Measurements from ENCODE around the gene COBL.

Gene COBL

DNA sequence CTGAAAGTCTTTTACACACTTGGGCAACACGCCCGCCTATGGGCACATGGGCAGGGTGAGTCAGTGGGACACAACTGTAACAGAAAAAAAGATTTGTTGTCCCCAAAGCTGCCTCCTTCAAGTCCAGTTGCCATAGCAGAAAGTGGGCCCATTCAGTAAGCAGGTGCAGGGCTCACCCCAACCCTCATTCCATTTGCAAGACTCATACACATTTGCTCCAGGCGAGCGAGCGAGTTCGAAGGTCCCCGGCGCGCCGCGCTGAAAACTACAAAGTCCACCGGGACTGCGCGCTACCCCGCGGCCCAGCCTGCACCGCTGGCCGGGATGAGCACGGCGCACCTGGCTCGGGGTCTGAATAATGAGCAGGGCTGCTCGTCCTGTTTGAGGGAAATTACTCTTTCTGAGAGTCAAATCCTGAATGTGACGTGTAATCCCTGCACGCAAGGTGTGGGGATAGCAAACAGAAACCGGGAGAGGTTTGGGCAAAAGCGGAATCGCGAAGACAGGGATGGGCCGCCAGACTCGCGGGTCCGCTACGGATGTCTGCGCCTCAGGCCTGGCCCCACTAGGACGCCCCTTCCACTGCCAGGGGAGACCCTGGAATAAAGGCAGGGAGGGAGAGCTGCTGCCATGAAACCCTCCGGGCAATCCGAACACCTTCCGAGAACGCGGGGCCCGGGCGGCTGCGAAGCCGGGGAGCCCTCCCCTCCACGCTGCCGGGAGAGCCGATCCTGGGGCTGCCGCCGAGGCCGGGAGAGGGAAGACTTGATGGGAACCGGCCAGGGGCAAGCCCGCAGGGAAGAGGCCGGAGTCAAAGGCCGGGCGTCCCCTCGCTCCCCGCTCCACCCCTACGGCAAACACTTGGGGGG lies 982 bp downstream of the COBL start:
- Mint-ChIP-seq H3K27me3 (ENCODE audit: low read depth) (peaks cover 61% of the 10 kb centered on the region), H3K36me3 (ENCODE audit: low read depth) (no peaks in the 10 kb centered on the region), H3K27ac (no peak overlapping the region), H3K4me3 (no peak overlapping the region), H3K9me3 (no peaks in the 10 kb centered on the region), H3K4me1 (ENCODE audit: low read depth) (peaks cover 2% of the 10 kb centered on the region)

DNA sequence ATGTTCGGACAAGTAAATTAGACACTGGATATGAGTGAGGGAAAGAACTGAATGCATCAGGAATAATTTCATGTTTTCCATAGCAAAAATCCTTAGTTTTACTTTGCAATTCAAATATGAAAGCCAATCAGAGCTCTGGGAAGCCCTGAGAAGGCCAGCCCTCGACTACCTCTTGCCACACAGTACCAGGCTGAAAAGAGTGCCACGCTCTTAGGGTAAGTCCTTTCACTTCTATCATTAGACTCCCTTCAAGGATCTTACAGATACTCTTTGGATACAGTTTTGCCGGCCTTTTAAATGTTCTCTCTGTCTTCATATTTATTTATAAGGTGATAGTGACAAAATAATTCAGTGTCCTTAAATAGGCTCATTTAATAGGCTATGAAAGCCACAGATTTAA lies 1.9 kb downstream of the COBL start:
- Mint-ChIP-seq H3K27me3 (ENCODE audit: low read depth) (peaks cover 61% of the 10 kb centered on the region), H3K4me3 (no peak overlapping the region), H3K27ac (no peak overlapping the region), H3K36me3 (ENCODE audit: low read depth) (no peaks in the 10 kb centered on the region), H3K4me1 (ENCODE audit: low read depth) (peaks cover 2% of the 10 kb centered on the region), H3K9me3 (no peaks in the 10 kb centered on the region)

DNA sequence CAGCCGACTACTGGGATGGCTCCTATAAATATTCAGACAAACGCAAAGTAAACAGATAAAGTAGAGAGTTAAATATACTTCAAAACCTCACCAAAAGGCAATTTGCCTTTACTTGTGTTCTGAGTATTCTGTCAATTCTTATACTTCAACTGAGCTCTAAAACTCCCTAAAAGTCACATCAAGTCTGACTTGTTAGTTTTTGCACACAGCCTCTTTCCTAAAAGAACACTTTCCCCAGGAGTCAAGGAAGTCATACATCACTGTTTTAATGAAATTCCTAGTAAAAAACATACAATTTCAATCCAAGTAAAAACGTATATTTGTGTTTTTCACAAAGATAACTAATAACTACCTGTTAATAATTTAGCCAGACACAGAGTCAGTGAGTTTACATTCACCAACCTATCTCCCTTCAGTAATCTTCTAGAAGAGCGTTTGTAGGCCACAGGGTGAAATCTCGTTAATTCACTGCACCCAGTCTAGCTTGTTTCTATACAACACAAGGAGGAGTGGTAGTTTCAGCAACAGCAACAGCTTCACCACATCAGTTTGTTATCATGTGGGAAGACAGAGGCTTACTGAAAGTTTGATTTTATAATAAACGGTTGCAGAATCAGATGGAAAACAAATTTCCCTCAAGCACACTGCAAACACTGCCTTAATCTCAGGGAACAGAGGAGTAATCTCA lies 2.7 kb downstream of the COBL start:
- H3K4me3 Mint-ChIP-seq = no peak overlapping the region
- no peak overlapping the region for H3K27ac Mint-ChIP-seq
- H3K36me3 Mint-ChIP-seq (ENCODE audit: low read depth) = no peaks in the 10 kb centered on the region
- H3K4me1 Mint-ChIP-seq (ENCODE audit: low read depth) = peaks cover 2% of the 10 kb centered on the region
- peaks cover 52% of the 10 kb centered on the region for H3K27me3 Mint-ChIP-seq (ENCODE audit: low read depth)
- no peaks in the 10 kb centered on the region for H3K9me3 Mint-ChIP-seq

DNA sequence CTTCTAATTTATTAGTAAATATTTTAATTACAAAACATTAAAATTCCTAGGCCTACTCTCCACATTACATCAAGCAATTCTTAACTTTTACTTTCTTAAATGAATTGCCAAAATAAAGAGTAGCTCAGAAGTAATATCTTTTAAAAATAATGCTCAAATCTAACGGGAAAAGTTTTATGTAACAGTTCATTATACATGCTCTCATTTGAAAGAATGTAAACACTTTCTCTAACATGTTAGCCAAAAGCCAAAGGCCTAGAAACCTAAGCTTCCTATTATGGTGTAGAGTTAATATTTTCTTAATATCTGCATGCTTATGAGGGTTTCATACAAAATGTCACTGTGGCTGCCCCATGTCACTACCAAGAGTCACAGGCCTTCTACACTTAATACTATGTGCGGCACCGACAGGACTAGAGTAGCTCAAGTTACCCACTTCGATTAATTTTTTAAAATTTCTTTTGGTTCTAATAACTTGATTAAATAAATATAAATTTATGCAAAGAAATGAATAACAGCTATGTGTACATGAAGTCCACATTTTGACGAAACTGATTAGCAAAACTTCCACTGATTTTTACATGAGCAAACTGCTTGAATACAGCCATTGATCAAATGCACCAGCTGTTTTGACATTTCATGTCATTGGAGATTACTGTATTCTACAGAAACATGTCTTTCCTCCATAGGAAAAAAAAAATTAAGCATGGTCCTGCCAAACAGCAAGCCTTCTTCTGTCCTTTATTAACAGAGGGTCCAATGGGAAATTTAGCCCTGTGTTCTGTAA lies 3.5 kb downstream of the COBL start:
- Mint-ChIP-seq H3K27me3 (ENCODE audit: low read depth) (peaks cover 45% of the 10 kb centered on the region), H3K27ac (no peak overlapping the region), H3K4me1 (ENCODE audit: low read depth) (peaks cover 2% of the 10 kb centered on the region), H3K36me3 (ENCODE audit: low read depth) (no peaks in the 10 kb centered on the region), H3K4me3 (no peak overlapping the region), H3K9me3 (no peaks in the 10 kb centered on the region)

DNA sequence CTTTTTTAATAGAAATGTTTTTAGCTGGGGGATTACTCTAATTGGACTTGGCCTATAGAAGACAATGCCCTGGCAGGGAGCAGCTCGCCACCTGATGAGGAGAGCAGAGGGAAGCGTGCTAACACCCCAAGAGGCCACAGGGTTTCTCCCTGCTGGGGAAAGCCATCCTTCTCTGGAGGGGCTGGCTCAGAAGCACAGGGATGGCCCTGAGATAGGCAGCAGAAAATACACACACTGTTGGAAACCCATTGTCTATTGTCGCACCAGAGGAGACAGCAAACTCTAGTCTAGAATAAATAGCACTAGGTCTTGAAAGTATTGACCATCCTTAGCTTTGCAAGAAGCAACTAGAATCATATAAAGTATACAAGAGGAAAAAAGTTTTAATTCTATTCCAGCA lies 5.4 kb downstream of the COBL start:
- H3K27ac Mint-ChIP-seq = no peak overlapping the region
- H3K9me3 Mint-ChIP-seq = no peaks in the 10 kb centered on the region
- peaks cover 2% of the 10 kb centered on the region for H3K4me1 Mint-ChIP-seq (ENCODE audit: low read depth)
- no peaks in the 10 kb centered on the region for H3K36me3 Mint-ChIP-seq (ENCODE audit: low read depth)
- H3K27me3 Mint-ChIP-seq (ENCODE audit: low read depth) = peaks cover 31% of the 10 kb centered on the region
- no peak overlapping the region for H3K4me3 Mint-ChIP-seq

DNA sequence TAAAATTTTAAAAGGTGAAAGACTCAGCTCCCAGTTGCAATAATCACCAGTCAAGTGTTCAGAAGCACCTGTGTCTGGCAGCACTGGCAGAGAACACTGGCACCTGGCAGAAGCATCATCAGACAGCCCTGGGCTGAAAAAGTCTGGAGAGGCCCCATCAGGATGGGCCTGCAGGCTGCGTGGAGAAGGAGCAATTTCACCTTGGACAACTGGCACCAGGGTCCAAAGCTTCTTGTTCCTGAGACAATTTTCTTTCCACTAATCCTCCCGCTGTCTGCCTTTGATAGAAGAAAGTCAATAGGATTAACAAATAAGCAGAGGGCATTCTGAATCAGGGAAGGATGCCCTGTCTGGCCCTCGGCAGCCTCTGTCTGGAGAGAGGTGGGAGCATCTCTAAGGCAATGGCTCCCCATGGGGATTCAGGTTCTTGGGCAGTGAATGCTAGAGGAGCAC lies 6.5 kb downstream of the COBL start:
- no peaks in the 10 kb centered on the region for H3K36me3 Mint-ChIP-seq (ENCODE audit: low read depth)
- no peak overlapping the region for H3K4me3 Mint-ChIP-seq
- no peaks in the 10 kb centered on the region for H3K4me1 Mint-ChIP-seq (ENCODE audit: low read depth)

DNA sequence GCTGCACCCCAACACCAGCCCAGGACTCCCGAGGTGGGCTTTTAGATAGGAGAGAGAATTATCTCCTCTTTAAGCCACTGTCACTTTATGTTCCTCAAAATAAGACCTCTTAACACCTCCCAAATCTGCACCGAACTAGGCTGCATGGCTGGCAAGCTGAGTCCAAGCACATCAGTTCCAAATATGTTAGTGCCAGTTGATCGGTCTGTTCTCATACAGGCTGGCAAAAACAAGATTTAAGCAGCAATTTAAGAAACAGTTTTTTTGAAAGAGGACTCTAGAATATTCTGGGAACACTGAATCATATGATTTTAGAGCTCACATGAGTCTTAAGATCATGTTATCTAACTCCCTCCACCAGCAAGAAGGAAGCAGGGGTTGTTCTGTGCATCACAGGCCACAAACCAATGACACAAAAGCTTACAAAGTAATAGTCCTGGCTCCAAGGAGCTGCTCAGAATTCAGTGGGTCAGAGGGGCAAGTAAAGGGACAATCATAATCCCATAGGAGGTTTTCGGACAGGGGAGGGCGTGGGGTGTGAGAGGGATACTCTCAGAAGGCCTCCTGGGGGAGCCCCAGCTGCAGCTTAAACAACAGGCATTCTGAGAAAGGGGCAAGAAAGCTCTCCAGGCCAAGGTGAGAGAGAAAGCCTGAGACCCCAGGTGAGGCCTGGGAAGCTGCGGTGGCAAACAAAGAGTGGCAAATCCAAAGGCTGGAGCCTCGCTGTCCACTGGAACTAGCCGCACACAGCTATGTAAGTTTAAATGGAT lies 7.1 kb downstream of the COBL start:
- Mint-ChIP-seq H3K4me1 (ENCODE audit: low read depth) (no peaks in the 10 kb centered on the region), H3K27ac (no peak overlapping the region), H3K36me3 (ENCODE audit: low read depth) (no peaks in the 10 kb centered on the region), H3K9me3 (no peaks in the 10 kb centered on the region), H3K4me3 (no peak overlapping the region), H3K27me3 (ENCODE audit: low read depth) (peaks cover 18% of the 10 kb centered on the region)

More for the DNA sequence above, 6.5 kb downstream of the COBL start:
- Mint-ChIP-seq H3K9me3 (no peaks in the 10 kb centered on the region), H3K27ac (no peak overlapping the region), H3K27me3 (ENCODE audit: low read depth) (peaks cover 24% of the 10 kb centered on the region)

DNA sequence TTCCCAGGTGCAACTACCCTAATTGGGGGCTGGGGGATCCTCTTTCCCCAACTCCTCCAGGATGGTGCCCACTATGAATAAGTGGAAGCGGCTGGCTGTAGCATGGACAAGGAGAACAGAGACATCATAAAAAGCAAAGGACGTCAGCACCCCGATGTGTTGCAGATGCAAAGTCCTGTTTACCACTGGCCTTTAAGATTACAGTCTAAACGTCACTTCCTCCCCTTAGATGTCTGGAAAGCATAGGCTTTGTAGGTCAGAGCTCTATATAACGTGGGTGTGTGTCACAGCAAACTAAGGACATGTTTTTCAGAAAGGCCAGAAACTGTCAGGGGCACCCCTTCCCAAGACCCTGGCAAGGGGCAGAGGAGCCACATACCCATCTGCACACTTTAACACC lies 7.9 kb downstream of the COBL start:
- Mint-ChIP-seq H3K27ac (no peak overlapping the region), H3K36me3 (ENCODE audit: low read depth) (no peaks in the 10 kb centered on the region), H3K27me3 (ENCODE audit: low read depth) (peaks cover 10% of the 10 kb centered on the region), H3K9me3 (no peaks in the 10 kb centered on the region), H3K4me1 (ENCODE audit: low read depth) (no peaks in the 10 kb centered on the region), H3K4me3 (no peak overlapping the region)

DNA sequence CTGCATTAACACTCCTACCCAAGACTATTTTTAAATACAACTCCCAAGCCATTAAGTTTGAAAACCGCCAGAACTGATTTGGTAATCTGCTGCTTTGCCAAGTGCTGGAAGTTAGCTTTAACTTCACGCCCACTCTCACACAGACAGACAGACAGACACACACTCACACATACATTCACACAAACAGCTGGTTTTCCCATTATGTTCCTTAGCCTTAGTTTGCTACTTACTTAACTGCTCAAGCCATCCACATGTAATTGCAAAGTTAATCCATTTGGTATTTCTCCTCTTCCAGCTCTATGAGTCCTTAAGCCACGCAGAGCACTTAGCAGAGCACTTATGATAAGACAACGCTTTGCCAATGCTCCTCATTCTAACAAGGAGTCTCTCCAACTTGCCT lies 8.3 kb downstream of the COBL start:
- Mint-ChIP-seq H3K4me3 (no peak overlapping the region), H3K4me1 (ENCODE audit: low read depth) (no peaks in the 10 kb centered on the region), H3K27ac (no peak overlapping the region), H3K9me3 (no peaks in the 10 kb centered on the region), H3K27me3 (ENCODE audit: low read depth) (peaks cover 6% of the 10 kb centered on the region), H3K36me3 (ENCODE audit: low read depth) (no peaks in the 10 kb centered on the region)

DNA sequence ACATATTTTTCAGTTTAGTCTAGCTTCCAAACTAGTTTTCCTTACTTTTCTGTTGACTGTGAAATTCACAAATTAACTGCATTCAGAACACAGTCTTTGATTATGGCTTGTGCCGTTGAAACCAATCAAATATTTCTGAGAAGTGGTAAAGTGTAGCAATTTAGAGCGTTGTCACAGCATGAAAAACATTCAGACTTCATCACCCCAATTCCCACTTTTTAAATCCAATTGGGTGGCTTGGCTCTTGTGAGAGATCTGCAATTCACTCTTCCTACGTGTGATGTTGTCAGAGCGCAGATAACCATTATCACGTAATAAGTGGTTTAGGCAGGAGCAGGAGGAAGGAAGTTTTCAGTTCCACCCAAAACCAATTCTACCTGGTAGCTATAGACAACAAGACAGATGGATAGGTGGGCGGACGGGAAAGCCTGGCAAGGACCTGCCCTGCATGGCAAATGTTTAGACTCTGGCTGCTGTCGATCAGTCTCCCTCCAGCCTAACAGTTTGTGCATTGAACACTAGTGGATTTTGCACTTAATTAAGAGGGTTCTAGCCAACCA lies 8.9 kb downstream of the COBL start:
- H3K36me3 Mint-ChIP-seq (ENCODE audit: low read depth) = no peaks in the 10 kb centered on the region

DNA sequence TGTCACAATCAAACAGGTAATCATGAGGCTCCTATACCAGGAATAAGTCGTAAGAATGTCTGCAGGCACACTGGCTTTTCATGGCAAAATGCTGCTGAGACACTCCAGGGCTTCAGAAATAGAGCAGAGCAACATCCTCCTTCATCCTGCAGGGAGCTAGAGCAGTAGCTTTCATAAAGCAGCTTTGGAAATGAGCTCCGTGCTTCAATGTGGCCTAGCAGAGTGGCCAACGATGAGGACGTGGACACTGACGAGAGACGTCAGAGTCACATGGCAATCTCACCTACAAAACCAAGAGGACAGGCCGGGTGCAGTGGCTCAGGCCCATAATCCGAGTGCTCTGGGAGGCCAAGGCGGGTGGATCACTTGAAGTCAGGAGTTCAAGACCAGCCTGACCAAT lies 9.8 kb downstream of the COBL start:
- Mint-ChIP-seq H3K4me3 (no peak overlapping the region), H3K9me3 (no peaks in the 10 kb centered on the region), H3K4me1 (ENCODE audit: low read depth) (no peaks in the 10 kb centered on the region), H3K27me3 (ENCODE audit: low read depth) (peaks cover 3% of the 10 kb centered on the region), H3K27ac (no peak overlapping the region), H3K36me3 (ENCODE audit: low read depth) (no peaks in the 10 kb centered on the region)

More for the DNA sequence above, 8.9 kb downstream of the COBL start:
- no peak overlapping the region for H3K27ac Mint-ChIP-seq
- H3K9me3 Mint-ChIP-seq = no peaks in the 10 kb centered on the region
- no peaks in the 10 kb centered on the region for H3K4me1 Mint-ChIP-seq (ENCODE audit: low read depth)
- H3K4me3 Mint-ChIP-seq = no peak overlapping the region
- peaks cover 6% of the 10 kb centered on the region for H3K27me3 Mint-ChIP-seq (ENCODE audit: low read depth)

DNA sequence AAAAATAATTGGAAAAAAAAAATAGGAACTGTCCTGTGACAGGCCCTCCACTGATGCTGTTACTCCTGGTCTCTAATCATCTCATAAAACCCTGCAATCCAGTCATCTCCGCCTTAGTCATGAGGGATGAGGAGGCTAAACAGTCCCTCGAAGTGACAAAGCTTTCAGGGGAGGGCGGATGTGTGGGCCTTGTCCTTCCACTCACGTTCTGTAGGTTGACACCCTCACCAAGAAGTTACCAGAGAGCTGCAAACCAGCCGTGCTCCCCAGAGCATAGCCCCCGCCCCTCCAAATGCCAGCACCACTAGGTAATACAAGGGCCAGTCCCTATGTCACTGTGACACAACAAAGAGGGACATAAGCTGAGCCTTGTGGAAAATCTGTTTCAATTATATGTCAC lies 11.9 kb downstream of the COBL start:
- no peaks in the 10 kb centered on the region for H3K9me3 Mint-ChIP-seq
- H3K4me3 Mint-ChIP-seq = no peak overlapping the region
- H3K27me3 Mint-ChIP-seq (ENCODE audit: low read depth) = no peaks in the 10 kb centered on the region
- no peaks in the 10 kb centered on the region for H3K4me1 Mint-ChIP-seq (ENCODE audit: low read depth)
- H3K36me3 Mint-ChIP-seq (ENCODE audit: low read depth) = no peaks in the 10 kb centered on the region
- no peak overlapping the region for H3K27ac Mint-ChIP-seq

DNA sequence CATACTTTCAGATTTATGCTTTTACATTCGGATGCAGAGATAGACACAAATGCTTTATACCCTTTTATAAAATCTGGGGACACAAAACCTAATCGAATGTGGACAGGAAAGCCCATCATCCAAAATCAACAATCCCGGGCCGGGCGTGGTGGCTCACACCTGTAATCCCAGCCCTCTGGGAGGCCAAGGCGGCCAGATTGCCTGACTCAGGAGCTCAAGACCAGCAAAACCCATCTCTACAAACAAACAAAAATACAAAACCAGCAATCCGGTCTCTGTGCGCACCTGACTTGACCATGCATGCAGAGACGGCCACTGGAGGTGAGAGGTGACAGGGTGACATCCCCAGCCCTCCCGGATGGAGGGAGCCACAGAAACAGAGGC lies 13.5 kb downstream of the COBL start:
- no peaks in the 10 kb centered on the region for H3K9me3 Mint-ChIP-seq
- H3K27me3 Mint-ChIP-seq (ENCODE audit: low read depth) = no peaks in the 10 kb centered on the region
- no peaks in the 10 kb centered on the region for H3K4me1 Mint-ChIP-seq (ENCODE audit: low read depth)
- no peaks in the 10 kb centered on the region for H3K36me3 Mint-ChIP-seq (ENCODE audit: low read depth)
- no peak overlapping the region for H3K4me3 Mint-ChIP-seq
- no peak overlapping the region for H3K27ac Mint-ChIP-seq

DNA sequence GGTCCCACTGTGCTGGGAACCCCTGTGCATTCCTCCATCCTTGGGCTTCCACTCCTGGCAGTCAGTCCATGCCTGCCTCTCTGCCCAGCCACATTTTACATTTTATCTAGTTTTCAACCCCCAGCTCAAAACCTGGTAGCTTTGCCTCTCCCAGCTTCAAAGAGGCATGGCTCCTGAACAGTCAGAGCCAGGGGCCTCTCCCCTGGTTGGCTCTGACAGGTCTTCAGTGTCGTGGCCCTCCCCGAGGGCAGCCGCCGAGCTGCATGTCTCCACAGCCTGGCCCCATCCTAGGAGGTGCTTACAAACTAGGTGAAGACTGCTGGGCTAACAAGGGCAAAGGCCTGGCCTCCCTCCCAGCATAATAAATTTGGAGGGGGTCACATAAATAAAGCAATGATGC lies 14.8 kb downstream of the COBL start:
- H3K27me3 Mint-ChIP-seq (ENCODE audit: low read depth) = no peaks in the 10 kb centered on the region
- H3K27ac Mint-ChIP-seq = no peak overlapping the region
- no peaks in the 10 kb centered on the region for H3K4me1 Mint-ChIP-seq (ENCODE audit: low read depth)
- no peaks in the 10 kb centered on the region for H3K36me3 Mint-ChIP-seq (ENCODE audit: low read depth)
- no peaks in the 10 kb centered on the region for H3K9me3 Mint-ChIP-seq
- H3K4me3 Mint-ChIP-seq = no peak overlapping the region
